ENCODE results near the gene RPP30.

- TF ChIP-seq CTCF (conservative IDR thresholded peaks at IDR 0.05; ENCODE audit: low read depth in 2 of 2), result no peak
- TF ChIP-seq ZNF114 (CRISPR knock-in tag; IDR thresholded peaks at IDR 0.05), result no peak
These were observed 37.4 kb upstream of the RPP30 start for GRCh38 chr10:90834326-90834725.

All from GM23338 (cell line).